ENCODE results near the gene TEX13D.

DNA sequence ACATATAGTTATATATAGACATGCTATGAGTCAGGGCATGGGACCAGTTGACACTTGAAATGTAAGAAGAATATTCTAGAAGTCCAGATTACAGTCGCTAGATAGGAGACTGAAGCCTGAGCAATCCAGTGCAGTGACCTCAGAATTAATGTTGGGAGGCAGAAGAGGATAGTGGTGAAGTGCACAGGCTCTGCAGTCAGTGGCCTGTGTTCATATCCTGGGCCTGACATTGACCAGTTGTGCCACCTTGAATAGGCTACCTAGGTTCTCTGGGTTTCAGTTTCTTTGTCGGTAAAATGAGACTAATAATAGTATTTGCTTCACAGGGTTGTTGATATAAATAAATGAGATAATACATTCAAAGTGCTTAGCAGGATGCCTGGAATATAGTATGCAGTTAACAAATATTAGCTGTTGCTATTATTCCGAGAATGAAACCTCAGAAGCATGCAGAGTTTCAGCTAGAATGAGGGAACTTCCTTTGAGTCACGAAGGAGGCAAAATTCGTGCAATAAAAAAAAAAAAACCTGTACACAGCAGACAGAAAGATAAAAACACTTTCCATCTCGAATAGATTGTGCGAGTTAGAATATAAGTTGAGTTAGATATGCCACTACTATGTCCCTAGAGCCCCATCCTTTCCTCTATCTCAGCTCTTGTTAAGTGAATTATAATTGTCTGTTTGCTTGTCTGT, 9.9 kb downstream of the TEX13D start:
- TF ChIP-seq EZH2 (IDR thresholded peaks at IDR 0.05; ENCODE audit: borderline replicate concordance) = no peak
- TF ChIP-seq, protein P1, sequence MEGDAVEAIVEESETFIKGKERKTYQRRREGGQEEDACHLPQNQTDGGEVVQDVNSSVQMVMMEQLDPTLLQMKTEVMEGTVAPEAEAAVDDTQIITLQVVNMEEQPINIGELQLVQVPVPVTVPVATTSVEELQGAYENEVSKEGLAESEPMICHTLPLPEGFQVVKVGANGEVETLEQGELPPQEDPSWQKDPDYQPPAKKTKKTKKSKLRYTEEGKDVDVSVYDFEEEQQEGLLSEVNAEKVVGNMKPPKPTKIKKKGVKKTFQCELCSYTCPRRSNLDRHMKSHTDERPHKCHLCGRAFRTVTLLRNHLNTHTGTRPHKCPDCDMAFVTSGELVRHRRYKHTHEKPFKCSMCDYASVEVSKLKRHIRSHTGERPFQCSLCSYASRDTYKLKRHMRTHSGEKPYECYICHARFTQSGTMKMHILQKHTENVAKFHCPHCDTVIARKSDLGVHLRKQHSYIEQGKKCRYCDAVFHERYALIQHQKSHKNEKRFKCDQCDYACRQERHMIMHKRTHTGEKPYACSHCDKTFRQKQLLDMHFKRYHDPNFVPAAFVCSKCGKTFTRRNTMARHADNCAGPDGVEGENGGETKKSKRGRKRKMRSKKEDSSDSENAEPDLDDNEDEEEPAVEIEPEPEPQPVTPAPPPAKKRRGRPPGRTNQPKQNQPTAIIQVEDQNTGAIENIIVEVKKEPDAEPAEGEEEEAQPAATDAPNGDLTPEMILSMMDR (IDR thresholded peaks at IDR 0.05; ENCODE audit: poor library complexity) = no peak

All from hepatocyte (in vitro differentiated cells).